SU-DHL-6 (cell line): ENCODE measurements around the gene TMEM203.

Experiments
- H2AFZ ChIP-seq: fragments of 200-600 bp; sonication (generic); 2 replicates; pipeline ENCODE4 v1.6.1; 2014; ENCODE audit warnings: low read depth, mild to moderate bottlenecking, moderate library complexity, mixed read lengths, antibody characterized with exemption, low read length; ENCODE audit not compliant: severe bottlenecking
- H3F3A ChIP-seq: fragments of 200-600 bp; shearing (Covaris generic); 2 replicates; pipeline ENCODE4 v1.6.0; 2016; ENCODE audit warnings: antibody characterized with exemption, mild to moderate bottlenecking; ENCODE audit not compliant: insufficient read depth
- H3K27ac ChIP-seq: fragments of 200-600 bp; sonication (generic); 2 replicates; pipeline ENCODE4 v1.5.1; 2016; ENCODE audit warnings: low read depth, mild to moderate bottlenecking, low read length, moderate library complexity, mixed read lengths
- H3K27me3 ChIP-seq: fragments of 200-600 bp; sonication (generic), shearing (Covaris generic); 2 replicates; pipeline ENCODE4 v1.6.0; 2014; ENCODE audit warnings: mild to moderate bottlenecking, low read length
- H3K36me3 ChIP-seq: fragments of 200-600 bp; sonication (generic); 2 replicates; pipeline ENCODE4 v1.6.1; 2014; ENCODE audit warnings: mild to moderate bottlenecking, low read length, mixed read lengths
- H3K4me2 ChIP-seq: fragments of 300-600, 200-600 bp; shearing (Covaris generic), sonication (generic); 2 replicates; pipeline ENCODE4 v1.6.0; 2014; ENCODE audit warnings: low read length, low read depth, mild to moderate bottlenecking; ENCODE audit not compliant: poor library complexity, severe bottlenecking
- H3K4me3 ChIP-seq: fragments of 200-600 bp; sonication (generic); 2 replicates; pipeline ENCODE4 v1.5.1; 2014; ENCODE audit warnings: antibody characterized with exemption, low read length, mild to moderate bottlenecking, mixed read lengths; ENCODE audit not compliant: insufficient read depth, poor library complexity, severe bottlenecking
- H3K79me2 ChIP-seq: fragments of 200-600 bp; sonication (generic); 2 replicates; pipeline ENCODE4 v1.6.1; 2014; ENCODE audit warnings: mild to moderate bottlenecking, low read length, moderate library complexity; ENCODE audit not compliant: insufficient read depth
- H3K9ac ChIP-seq: fragments of 200-600 bp; sonication (generic); 2 replicates; pipeline ENCODE4 v1.7.0; 2014; ENCODE audit warnings: mild to moderate bottlenecking, low read length
- H3K9me2 ChIP-seq: fragments of 200-600 bp; sonication (generic); replicated peaks from 2 replicates; pipeline ENCODE4 v1.6.1; 2014; ENCODE audit warnings: low read length; ENCODE audit not compliant: insufficient read depth
- H3K9me3 ChIP-seq: fragments of 200-600 bp; sonication (generic); 2 replicates; pipeline ENCODE4 v1.6.1; 2014; ENCODE audit warnings: low read length, mixed read lengths; ENCODE audit not compliant: insufficient read depth
- H4K20me1 ChIP-seq: fragments of 200-600 bp; sonication (generic); 2 replicates; pipeline ENCODE4 v1.6.1; 2014; ENCODE audit warnings: low read depth, mild to moderate bottlenecking, antibody characterized with exemption, low read length, moderate library complexity, mixed read lengths
- EZH2phosphoT487 ChIP-seq: fragments of 200-600 bp; sonication (generic), shearing (Covaris generic); conservative IDR thresholded peaks from 2 replicates; pipeline ENCODE4 v1.6.1; 2018; ENCODE audit warnings: mild to moderate bottlenecking, antibody characterized with exemption, low read length, moderate library complexity, mixed read lengths
- TF ChIP-seq, protein P1 (sequence below): fragments of 200-600 bp; sonication (generic); IDR thresholded peaks from one replicate; pipeline ENCODE4 v1.5.1; 2017; ENCODE audit warnings: antibody characterized with exemption, mild to moderate bottlenecking, low read length, moderate library complexity; ENCODE audit not compliant: insufficient read depth, poor library complexity, severe bottlenecking

TMEM203 gene

DNA sequence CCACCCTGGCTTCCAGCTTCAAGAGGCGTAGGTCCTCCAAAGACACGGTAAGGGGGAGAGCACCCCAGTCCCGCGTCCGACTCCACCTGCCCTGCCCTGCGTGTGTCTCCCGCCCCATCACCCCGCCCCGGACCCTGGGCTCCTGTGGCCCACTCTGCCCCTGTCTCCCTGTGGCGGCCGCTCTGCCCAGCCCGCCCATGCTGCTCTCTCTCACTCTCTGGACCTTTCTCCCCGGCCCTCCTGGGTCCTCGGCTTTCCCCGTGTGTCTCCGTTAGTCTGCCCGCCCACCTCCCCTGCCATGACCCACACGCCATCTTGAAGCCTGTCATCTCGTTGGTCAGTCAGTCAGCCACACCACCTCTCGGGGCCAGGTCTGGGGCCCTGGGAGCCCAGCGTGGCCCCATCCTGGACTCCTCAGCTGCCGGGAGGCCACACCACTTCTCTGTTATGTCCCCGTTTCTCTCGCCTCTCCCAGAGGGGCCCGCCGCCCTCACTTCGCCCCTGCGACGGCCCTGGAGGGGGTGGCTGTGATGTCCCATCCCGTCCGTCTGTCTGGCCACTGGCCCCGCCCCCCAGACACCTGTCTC lies 40.1 kb downstream of the TMEM203 start:
- Histone ChIP-seq H3K9me2 (no peaks in the 10 kb centered on the region), H3K27me3 (no peaks in the 10 kb centered on the region), H4K20me1 (no peaks in the 10 kb centered on the region), H3K4me2 (no peak overlapping the region), H3K9me3 (no peaks in the 10 kb centered on the region), H3K4me3 (no peak overlapping the region), H3K79me2 (no peaks in the 10 kb centered on the region), H2AFZ (no peak overlapping the region), H3K36me3 (no peaks in the 10 kb centered on the region), H3F3A (no peaks in the 10 kb centered on the region), H3K9ac (no peak overlapping the region), H3K27ac (no peak overlapping the region)
- no peak for TF ChIP-seq EZH2phosphoT487
- TF ChIP-seq, protein P1, sequence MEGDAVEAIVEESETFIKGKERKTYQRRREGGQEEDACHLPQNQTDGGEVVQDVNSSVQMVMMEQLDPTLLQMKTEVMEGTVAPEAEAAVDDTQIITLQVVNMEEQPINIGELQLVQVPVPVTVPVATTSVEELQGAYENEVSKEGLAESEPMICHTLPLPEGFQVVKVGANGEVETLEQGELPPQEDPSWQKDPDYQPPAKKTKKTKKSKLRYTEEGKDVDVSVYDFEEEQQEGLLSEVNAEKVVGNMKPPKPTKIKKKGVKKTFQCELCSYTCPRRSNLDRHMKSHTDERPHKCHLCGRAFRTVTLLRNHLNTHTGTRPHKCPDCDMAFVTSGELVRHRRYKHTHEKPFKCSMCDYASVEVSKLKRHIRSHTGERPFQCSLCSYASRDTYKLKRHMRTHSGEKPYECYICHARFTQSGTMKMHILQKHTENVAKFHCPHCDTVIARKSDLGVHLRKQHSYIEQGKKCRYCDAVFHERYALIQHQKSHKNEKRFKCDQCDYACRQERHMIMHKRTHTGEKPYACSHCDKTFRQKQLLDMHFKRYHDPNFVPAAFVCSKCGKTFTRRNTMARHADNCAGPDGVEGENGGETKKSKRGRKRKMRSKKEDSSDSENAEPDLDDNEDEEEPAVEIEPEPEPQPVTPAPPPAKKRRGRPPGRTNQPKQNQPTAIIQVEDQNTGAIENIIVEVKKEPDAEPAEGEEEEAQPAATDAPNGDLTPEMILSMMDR = no peak

DNA sequence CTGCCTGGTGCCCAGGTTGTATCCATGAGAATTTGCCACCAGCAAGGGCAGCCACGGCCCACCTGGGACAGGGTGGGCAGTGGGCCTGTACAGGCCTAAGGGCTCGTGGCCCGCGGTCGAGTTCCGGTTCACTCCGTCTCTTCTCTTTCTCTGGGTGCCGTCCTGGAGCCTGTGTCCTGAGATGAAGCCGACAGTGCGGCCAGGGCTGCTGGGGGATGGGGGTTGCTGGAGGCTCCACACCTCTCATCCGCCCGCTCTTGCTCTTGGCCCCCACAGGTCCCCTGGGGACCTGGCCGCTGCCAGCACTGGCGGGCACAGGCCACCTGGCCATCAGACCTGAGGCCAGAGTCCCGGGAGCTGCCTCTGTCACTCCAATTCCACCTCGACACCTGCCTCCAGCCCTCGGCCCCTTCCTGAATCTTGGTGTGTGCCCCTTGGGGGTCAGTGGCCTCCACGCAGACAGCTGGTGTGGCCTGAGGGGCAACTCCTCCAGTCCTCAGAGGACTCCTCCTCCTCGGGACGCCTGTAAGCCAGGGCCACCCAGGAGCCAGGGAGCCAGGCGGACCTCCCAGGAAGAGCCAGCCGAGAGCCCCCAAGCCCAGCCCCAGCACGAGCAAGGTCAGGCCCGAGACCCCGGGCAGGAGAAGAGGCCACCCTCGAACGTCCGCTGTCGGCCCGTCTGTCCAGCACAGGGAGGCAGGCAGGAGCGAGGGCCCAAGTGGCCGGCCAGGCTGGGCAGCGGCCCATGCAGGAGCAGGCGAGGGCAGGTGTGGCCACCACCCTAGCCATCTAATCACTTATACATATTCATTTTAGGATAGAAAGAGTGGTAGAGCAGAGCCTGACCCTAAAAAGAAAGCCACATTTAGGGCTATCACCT lies 40.8 kb downstream of the TMEM203 start:
- H2AFZ ChIP-seq = no peak overlapping the region
- H3K27ac ChIP-seq = no peak overlapping the region
- no peaks in the 10 kb centered on the region for H4K20me1 ChIP-seq
- no peak overlapping the region for H3K4me3 ChIP-seq
- H3K9me3 ChIP-seq = no peaks in the 10 kb centered on the region
- no peak overlapping the region for H3K4me2 ChIP-seq
- no peaks in the 10 kb centered on the region for H3K27me3 ChIP-seq
- no peak for TF ChIP-seq EZH2phosphoT487
- TF ChIP-seq, protein P1 = no peak
- no peaks in the 10 kb centered on the region for H3K79me2 ChIP-seq
- no peaks in the 10 kb centered on the region for H3F3A ChIP-seq
- H3K36me3 ChIP-seq = no peaks in the 10 kb centered on the region
- no peak overlapping the region for H3K9ac ChIP-seq
- no peaks in the 10 kb centered on the region for H3K9me2 ChIP-seq

GRCh38 chr9:137163805-137164204 lies 41.6 kb downstream of the TMEM203 start:
- H3K9me3 ChIP-seq = no peaks in the 10 kb centered on the region
- no peak overlapping the region for H3K4me3 ChIP-seq
- no peaks in the 10 kb centered on the region for H3K27me3 ChIP-seq

More at GRCh38 chr9:137163805-137164204, 41.6 kb downstream of the TMEM203 start:
- no peaks in the 10 kb centered on the region for H3F3A ChIP-seq
- no peak overlapping the region for H3K4me2 ChIP-seq
- H2AFZ ChIP-seq = no peak overlapping the region
- no peaks in the 10 kb centered on the region for H3K9me2 ChIP-seq
- no peak overlapping the region for H3K27ac ChIP-seq
- TF ChIP-seq EZH2phosphoT487 = no peak
- TF ChIP-seq, protein P1 = no peak
- H3K9ac ChIP-seq = no peak overlapping the region
- H3K36me3 ChIP-seq = no peaks in the 10 kb centered on the region
- no peaks in the 10 kb centered on the region for H4K20me1 ChIP-seq
- H3K79me2 ChIP-seq = no peaks in the 10 kb centered on the region
